OCI-M1 (cell line): Measurements from ENCODE around the gene TCEAL9.
"Not testable (repeated sequence)": the region's sequence is repeated elsewhere in the genome, so short reads cannot be mapped to it uniquely, and the experiment has no call there.

ENCODE experiments used
- DNase-seq: peaks from one replicate; lab custom pipeline; 2025; lab: John Stamatoyannopoulos, UW

TCEAL9 gene, protein sequence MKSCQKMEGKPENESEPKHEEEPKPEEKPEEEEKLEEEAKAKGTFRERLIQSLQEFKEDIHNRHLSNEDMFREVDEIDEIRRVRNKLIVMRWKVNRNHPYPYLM

DNA sequence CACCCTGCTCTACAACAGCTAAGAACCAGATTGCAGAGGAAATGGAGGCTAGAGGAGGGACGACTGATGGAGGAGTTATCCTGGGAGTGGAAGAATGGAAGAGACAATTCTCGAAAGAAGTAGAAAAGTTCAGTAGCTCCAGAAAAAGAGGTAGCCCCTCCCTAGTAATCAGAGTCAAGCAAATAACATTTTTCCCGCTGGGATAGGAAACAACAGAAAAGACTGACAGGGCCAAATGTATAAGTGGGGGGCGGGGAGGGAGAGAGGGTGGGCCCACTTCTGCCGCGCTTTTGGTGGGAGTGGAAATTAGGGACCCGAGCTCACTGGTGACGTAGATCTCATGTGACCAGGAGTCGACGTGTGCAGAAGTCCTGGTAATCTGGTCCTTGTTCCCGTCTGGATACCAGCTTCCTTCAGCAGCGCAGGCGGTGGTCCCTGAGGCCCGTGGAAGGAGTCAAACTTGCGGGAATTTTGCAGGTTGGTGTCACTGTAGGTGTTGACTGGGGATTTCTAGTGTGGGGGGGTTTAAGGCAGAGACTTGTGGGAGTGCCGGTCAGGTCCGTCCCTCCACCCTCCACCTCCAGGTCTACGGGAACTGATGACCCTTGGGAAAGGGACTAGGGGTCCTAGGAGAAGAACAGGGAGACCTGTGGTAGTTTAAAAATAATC lies at the start of gene TCEAL9:
TSS of gene TCEAL9 (plus strand) at position 377 of the 669 bp plus-strand sequence. CDS start 1,179 bp downstream, outside the sequence.
- peak; percentile 57 for DNase-seq

- DNase-seq: no peak
Observed at GRCh38 chrX:103309860-103310554, 46.3 kb upstream of the TCEAL9 start.

- peak; percentile 71 for DNase-seq
Observed at GRCh38 chrX:103310555-103311398, 45.5 kb upstream of the TCEAL9 start, which contains the start of gene BEX2. Gene BEX2, minus strand, starts transcription at chrX:103310990. Its CDS starts 1,014 bp downstream, at chrX:103309976.

DNA sequence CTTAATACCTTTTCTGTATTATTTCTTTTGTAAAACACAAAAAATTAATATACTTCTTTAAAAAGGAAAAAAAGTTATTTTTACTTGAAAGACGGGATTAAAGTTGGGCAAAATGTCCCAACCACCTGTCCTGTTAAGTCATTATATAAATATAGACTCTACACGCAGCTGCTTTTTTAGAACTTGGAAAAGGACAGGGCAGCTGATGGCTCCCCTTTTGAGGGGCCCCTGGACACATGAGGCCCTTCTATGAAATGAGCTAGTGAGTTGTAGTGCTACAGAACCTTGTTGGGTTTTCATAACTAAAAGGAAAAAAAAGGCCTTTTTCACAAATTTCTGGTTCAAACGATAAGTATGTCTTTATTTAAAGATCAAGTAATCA lies 44.9 kb upstream of the TCEAL9 start:
- DNase-seq: no peak

DNA sequence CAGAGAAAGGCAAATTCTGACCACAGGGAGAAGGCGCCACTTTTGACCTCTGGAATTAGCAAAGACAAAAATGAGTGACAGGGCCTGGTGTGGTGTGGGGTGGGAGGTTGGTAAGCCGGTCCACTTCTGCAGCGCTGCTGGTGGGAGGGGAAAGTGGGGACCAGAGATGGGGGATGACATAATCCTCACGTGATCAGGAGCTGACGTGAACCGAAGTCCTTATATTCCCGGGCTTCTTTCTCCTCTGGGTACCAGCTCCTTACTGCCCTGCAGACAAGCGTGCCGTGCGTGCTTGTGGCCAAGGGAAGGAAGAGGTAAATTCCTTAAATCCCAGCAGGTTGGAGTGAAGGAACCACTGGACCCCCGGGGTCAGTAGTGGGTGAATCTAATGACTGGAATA lies 26.3 kb upstream of the TCEAL9 start, which contains the start of gene TCEAL7:
TSS of gene TCEAL7 (plus strand) at position 249 of the 400 bp plus-strand sequence. CDS start 1,165 bp downstream, outside the sequence.
- no peak for DNase-seq

GRCh38 chrX:103330681-103331288 lies 25.5 kb upstream of the TCEAL9 start:
- DNase-seq: no peak

GRCh38 chrX:103338663-103339062 lies 17.6 kb upstream of the TCEAL9 start:
- no peak for DNase-seq

GRCh38 chrX:103343105-103343504 lies 13.2 kb upstream of the TCEAL9 start:
- DNase-seq: peak; percentile 71

- peak; percentile 28 for DNase-seq
Observed at GRCh38 chrX:103344606-103345005, 11.7 kb upstream of the TCEAL9 start.

DNA sequence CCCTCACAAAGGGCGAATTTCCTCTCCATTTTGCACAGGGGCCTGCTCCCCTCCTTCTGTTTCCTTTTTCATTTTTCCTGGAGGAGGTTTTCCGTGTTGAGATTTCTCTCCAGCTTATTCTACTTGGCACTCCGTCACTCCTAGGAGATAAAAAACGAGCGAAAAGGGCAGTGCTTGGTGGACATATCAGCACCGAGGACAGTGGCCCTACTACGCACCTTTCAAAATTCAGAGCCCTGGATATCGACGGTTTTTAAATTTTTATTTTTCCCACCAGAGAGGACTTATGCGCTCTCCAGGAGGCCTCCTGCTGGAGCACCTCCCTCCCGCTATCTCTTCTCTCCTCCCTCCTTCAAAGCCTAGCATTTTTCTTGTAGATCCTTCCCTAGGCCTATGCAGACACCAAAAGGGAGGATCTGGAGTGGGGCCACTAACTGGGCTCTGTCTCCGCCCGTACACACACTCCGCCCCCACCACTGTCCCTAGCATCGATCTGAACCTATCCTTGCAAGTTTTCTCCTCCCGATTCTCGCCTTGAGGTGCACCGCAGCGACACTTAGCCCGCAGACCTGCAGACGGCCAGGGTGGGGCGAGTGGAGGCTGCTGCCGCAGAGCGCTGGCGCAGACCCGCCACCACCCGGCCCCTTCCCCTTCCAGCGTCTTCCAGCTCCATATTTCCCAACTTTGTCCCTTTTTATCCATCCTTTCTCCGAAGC lies 8.5 kb upstream of the TCEAL9 start:
- no peak for DNase-seq

- peak; percentile 31 for DNase-seq
Observed at GRCh38 chrX:103356858-103357257, 552 bp downstream of the TCEAL9 start.

GRCh38 chrX:103357871-103358270 lies 1.6 kb downstream of the TCEAL9 start:
- no peak for DNase-seq

GRCh38 chrX:103359605-103360004 lies 3.3 kb downstream of the TCEAL9 start:
- not testable (repeated sequence) for DNase-seq

DNA sequence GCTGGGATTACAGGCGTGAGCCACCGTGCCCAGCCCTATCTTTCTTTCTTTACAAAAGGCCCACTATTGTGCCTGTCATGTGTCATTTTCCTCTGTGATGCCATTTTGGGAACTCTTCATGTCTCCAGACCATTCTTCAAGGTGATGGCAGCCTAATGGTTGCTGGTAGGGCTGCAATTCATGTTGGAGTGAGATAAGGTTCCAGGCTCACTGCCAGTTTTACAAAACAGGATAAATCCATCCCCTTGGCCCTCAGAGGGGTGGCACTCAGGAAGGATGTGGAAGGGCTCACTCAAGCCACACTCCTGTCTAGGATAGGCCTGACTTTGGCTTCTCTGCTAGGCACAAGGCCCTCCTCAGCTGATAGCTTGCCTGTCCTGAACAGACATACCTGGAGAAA lies 3.8 kb downstream of the TCEAL9 start:
- DNase-seq: peak; percentile 56

DNA sequence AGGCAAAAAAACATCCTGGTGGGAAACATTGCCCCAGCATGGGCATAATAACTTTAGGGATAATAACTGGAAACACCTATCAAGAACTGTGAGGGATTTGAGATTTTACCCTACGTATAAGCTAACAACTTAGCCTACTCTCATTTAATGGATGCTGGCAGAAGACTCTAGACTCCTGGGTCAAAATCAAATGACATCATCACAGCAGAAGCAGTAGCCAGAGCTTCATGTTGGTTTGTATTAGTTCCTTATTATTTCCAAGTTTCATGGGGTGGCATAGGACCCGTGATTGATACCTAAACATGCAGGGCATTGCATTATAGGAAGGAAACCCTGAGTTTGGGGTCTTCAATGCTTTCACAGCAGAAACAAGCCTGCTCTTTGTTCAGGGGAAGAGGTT lies 4.6 kb downstream of the TCEAL9 start:
- DNase-seq: no peak

DNA sequence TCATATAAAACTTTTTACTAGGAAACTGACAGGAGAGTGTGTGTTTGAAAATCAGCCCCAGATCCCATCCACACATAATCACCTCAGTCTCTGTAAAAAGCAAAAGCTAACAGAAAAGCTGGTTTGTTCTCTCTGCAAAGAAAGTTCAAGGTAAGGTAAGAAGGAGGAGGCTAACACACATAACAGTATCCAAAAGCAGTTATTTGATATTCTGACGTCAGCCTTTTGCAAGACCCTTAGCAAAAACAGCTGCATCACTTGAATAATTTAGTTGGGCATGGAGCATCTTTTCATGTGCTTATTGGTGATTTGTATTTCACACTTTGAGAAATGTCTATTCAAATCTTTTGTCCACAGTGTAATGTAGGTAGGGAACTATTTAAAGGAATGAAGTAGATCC lies 5.5 kb downstream of the TCEAL9 start:
- no peak for DNase-seq

GRCh38 chrX:103362474-103362873 lies 6.2 kb downstream of the TCEAL9 start:
- no peak for DNase-seq

DNA sequence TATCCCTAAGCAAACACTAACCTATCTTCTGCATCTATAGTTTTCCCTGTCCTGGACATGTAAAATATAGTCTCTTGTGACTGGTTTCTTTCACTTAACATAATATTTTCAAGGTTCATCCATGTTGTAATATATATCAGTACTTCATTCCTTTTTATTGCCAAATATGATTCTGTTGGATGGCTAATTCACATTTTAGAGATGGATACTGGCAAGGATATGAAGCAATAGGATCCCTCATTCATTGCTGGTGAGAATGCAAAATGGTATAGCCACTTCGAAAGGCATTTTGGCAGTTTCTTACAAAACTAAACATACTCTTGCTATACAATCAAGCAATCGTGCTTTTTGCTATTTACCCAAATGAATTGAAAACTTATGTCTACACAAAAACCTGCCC lies 6.7 kb downstream of the TCEAL9 start:
- no peak for DNase-seq

DNA sequence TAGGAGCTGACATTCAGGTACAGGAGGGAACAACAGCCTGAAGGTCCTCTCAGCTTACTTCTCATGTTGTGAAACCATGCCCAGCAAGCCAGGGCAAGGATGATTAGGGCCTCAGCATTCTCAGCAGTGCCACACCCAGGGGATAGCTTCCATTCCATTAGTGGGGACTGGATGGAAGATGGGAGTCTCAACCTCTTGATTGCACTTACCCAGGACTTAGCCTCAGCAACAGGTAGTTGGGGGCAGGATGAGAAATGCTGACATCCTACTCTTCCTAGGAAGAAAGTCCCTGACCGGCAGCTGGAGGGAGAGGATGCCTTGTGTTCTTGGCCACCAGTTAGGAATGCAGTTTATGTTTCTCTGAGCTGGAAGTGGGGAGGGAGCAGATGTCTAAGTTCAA lies 11.2 kb downstream of the TCEAL9 start:
- no peak for DNase-seq

DNA sequence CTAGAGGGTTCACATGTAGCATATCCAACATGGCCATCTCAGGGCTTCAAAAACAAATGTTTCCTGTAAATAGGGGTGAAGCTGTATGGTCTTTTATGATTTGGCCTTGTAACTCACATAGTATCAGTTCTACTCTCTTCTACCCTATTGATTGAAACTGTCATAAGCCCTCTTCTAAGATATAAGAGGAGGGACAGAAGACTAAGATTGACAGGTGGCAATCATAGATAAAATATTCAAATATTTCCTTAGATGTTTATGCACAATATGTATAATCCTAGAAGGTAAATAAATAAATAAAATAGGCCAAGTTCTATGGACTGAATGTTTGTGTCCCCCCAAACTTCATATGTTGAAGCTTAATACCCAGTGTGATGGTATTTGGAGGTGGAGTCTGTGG lies 13.2 kb downstream of the TCEAL9 start:
- DNase-seq: no peak

DNA sequence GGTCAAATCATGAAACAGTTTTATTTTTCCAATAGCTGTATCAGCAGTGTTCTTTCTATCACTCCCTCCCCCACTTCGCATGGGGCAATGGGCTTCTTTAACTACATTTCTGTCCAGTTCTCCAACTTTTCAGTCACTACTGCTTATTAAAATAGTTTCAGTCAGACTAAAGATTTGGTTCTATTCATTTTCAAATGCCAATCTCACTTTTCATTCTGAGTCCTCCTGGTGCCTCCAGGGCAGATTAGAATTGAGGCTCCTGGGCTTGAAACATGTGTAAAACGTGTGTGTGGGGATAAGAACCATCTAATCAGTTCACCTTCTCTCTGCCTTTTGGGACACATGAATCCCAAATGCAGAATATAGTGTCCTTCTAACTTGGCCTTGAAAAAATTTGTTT lies 16.6 kb downstream of the TCEAL9 start:
- no peak for DNase-seq
